ENCODE measurements around the gene MAPKAP1. TPM values are rescaled to one million over a fixed set of nuclear protein-coding genes. Genes with fewer than 3 reads are reported as not detected.

MAPKAP1 gene
- total and polyA plus RNA-seq, 4 donors: 32.2 to 58.4 (median 56.1) TPM

GRCh38 chr9:125421166-125421565, 285.8 kb downstream of the MAPKAP1 start:
- no peak overlapping the region for H3K27ac ChIP-seq (ENCODE audit: low read depth in 1 of 2, low read length in 2 of 2)
- H3K4me1 ChIP-seq (ENCODE audit: control insufficient read depth in 1 of 2, insufficient read depth in 2 of 2, low read length in 2 of 2): no peaks in the 10 kb centered on the region
- no peaks in the 10 kb centered on the region for H3K27me3 ChIP-seq (ENCODE audit: control insufficient read depth in 1 of 2, insufficient read depth in 2 of 2, low read length in 1 of 2)
- no peaks in the 10 kb centered on the region for H3K9me3 ChIP-seq (ENCODE audit: control insufficient read depth, low read length)
- DNase-seq (no peak), ATAC-seq (ENCODE audit: low FRiP score) (no peak)
- intact Hi-C loops (cut with DNase I): no loop called here
- 68 to 71% methylated on average over 6 of the region's 6 CpGs for WGBS, 2 donors
- no peak overlapping the region for H3K4me3 ChIP-seq (ENCODE audit: low read length in 2 of 2)
- H3K36me3 ChIP-seq (ENCODE audit: control insufficient read depth in 1 of 2, insufficient read depth in 2 of 2, low read length in 1 of 2): no peaks in the 10 kb centered on the region

DNA sequence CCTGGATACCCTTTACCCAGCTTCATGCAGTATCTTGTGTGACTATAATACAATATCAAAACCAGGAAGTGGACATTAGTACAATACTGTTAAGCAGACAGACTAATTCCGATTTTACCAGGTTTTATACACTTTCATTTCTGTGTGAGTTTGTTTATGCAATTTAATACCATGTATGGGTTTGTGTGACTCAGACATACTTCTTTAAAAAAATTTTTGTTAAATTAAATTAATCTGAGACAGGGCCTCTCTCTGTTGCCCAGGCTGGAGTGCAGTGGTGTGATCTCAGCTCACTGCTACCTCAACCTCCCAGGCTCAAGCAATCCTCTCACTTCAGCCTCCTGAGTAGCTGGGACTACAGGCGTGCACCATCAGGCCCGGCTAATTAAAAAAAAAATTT, 288.6 kb downstream of the MAPKAP1 start:
- WGBS, 2 donors: 85 to 87% methylated on average over 3 of the region's 3 CpGs
- Histone ChIP-seq H3K27ac (ENCODE audit: low read depth in 1 of 2, low read length in 2 of 2) (no peak overlapping the region), H3K27me3 (ENCODE audit: control insufficient read depth in 1 of 2, insufficient read depth in 2 of 2, low read length in 1 of 2) (no peaks in the 10 kb centered on the region), H3K4me3 (ENCODE audit: low read length in 2 of 2) (no peak overlapping the region), H3K4me1 (ENCODE audit: control insufficient read depth in 1 of 2, insufficient read depth in 2 of 2, low read length in 2 of 2) (no peaks in the 10 kb centered on the region), H3K36me3 (ENCODE audit: control insufficient read depth in 1 of 2, insufficient read depth in 2 of 2, low read length in 1 of 2) (no peaks in the 10 kb centered on the region), H3K9me3 (ENCODE audit: control insufficient read depth, low read length) (no peaks in the 10 kb centered on the region)
- intact Hi-C loops (cut with DNase I): no loop called here
- ATAC-seq (ENCODE audit: low FRiP score) (no peak), DNase-seq (no peak)

DNA sequence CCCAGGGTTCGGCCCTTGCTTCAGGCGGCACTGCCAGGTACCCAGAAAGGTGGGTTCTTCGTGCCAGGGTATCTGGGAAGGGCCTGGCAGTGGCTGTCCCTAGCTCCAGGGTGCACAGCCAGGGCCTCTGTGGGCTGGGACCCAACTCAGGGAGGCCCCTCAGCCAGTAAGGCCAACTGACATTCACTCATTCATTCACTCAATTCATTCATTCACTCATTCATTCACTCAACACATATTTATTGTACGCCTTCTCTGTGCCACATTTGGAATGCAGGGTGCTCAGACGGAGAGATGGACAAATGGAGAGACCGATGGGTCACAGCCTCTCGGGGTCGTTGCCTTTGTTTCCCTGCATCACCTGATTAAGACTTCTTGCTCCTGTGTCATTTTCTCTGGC, 290.5 kb downstream of the MAPKAP1 start:
- no peaks in the 10 kb centered on the region for H3K9me3 ChIP-seq (ENCODE audit: control insufficient read depth, low read length)
- WGBS, 2 donors: 73 to 81% methylated on average over 8 of the region's 8 CpGs
- intact Hi-C loops (cut with DNase I): no loop called here
- no peak overlapping the region for H3K27ac ChIP-seq (ENCODE audit: low read depth in 1 of 2, low read length in 2 of 2)
- H3K4me1 ChIP-seq (ENCODE audit: control insufficient read depth in 1 of 2, insufficient read depth in 2 of 2, low read length in 2 of 2): no peaks in the 10 kb centered on the region
- H3K27me3 ChIP-seq (ENCODE audit: control insufficient read depth in 1 of 2, insufficient read depth in 2 of 2, low read length in 1 of 2): no peaks in the 10 kb centered on the region
- H3K36me3 ChIP-seq (ENCODE audit: control insufficient read depth in 1 of 2, insufficient read depth in 2 of 2, low read length in 1 of 2): no peaks in the 10 kb centered on the region
- no peak overlapping the region for H3K4me3 ChIP-seq (ENCODE audit: low read length in 2 of 2)
- DNase-seq (no peak), ATAC-seq (ENCODE audit: low FRiP score) (no peak)

GRCh38 chr9:125415583-125416460, 291.2 kb downstream of the MAPKAP1 start:
- H3K4me1 ChIP-seq (ENCODE audit: control insufficient read depth in 1 of 2, insufficient read depth in 2 of 2, low read length in 2 of 2): no peaks in the 10 kb centered on the region
- no peaks in the 10 kb centered on the region for H3K36me3 ChIP-seq (ENCODE audit: control insufficient read depth in 1 of 2, insufficient read depth in 2 of 2, low read length in 1 of 2)
- ATAC-seq (ENCODE audit: low FRiP score) (no peak), DNase-seq (peak in 1 of 2 donors; percentile 12)
- intact Hi-C loops (cut with DNase I): no loop called here
- H3K27ac ChIP-seq (ENCODE audit: low read depth in 1 of 2, low read length in 2 of 2): no peak overlapping the region
- no peaks in the 10 kb centered on the region for H3K27me3 ChIP-seq (ENCODE audit: control insufficient read depth in 1 of 2, insufficient read depth in 2 of 2, low read length in 1 of 2)
- 73 to 78% methylated on average over 22 to 23 of the region's 23 CpGs for WGBS, 2 donors
- H3K9me3 ChIP-seq (ENCODE audit: control insufficient read depth, low read length): no peaks in the 10 kb centered on the region
- no peak overlapping the region for H3K4me3 ChIP-seq (ENCODE audit: low read length in 2 of 2)

DNA sequence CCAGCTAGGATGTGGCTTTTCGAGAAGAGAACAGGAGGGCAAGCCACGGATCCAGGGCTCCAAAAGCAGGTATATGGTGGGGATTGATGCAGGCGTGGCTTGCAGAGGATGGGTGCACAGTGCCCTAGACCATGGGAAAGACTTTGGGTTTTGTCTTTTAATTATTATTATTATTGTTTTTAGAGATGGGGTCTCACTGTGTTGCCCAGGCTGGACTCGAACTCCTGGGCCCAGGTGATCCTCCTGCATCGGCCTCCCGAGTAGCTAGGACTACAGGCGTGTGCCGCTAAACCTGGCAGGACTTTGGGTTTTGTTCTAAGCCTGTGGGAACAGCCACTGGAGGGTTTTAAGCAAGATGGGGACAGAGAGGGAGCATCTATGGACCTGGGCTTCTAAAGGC, 293.4 kb downstream of the MAPKAP1 start:
- Histone ChIP-seq H3K27ac (ENCODE audit: low read depth in 1 of 2, low read length in 2 of 2) (no peak overlapping the region), H3K27me3 (ENCODE audit: control insufficient read depth in 1 of 2, insufficient read depth in 2 of 2, low read length in 1 of 2) (no peaks in the 10 kb centered on the region), H3K9me3 (ENCODE audit: control insufficient read depth, low read length) (no peaks in the 10 kb centered on the region), H3K4me1 (ENCODE audit: control insufficient read depth in 1 of 2, insufficient read depth in 2 of 2, low read length in 2 of 2) (no peaks in the 10 kb centered on the region), H3K36me3 (ENCODE audit: control insufficient read depth in 1 of 2, insufficient read depth in 2 of 2, low read length in 1 of 2) (no peaks in the 10 kb centered on the region), H3K4me3 (ENCODE audit: low read length in 2 of 2) (no peak overlapping the region)
- intact Hi-C loops (cut with DNase I): no loop called here
- DNase-seq: no peak
- 96% methylated on average over 8 of the region's 8 CpGs for WGBS, 2 donors
- no peak for ATAC-seq (ENCODE audit: low FRiP score)

GRCh38 chr9:125412166-125412565, 294.8 kb downstream of the MAPKAP1 start:
- no peaks in the 10 kb centered on the region for H3K4me1 ChIP-seq (ENCODE audit: control insufficient read depth in 1 of 2, insufficient read depth in 2 of 2, low read length in 2 of 2)
- DNase-seq (no peak), ATAC-seq (ENCODE audit: low FRiP score) (no peak)
- 86% methylated on average over 10 of the region's 10 CpGs for WGBS, 2 donors
- no peaks in the 10 kb centered on the region for H3K27me3 ChIP-seq (ENCODE audit: control insufficient read depth in 1 of 2, insufficient read depth in 2 of 2, low read length in 1 of 2)
- H3K9me3 ChIP-seq (ENCODE audit: control insufficient read depth, low read length): no peaks in the 10 kb centered on the region
- H3K4me3 ChIP-seq (ENCODE audit: low read length in 2 of 2): no peak overlapping the region
- no peaks in the 10 kb centered on the region for H3K36me3 ChIP-seq (ENCODE audit: control insufficient read depth in 1 of 2, insufficient read depth in 2 of 2, low read length in 1 of 2)
- intact Hi-C loops (cut with DNase I): no loop called here
- no peak overlapping the region for H3K27ac ChIP-seq (ENCODE audit: low read depth in 1 of 2, low read length in 2 of 2)

DNA sequence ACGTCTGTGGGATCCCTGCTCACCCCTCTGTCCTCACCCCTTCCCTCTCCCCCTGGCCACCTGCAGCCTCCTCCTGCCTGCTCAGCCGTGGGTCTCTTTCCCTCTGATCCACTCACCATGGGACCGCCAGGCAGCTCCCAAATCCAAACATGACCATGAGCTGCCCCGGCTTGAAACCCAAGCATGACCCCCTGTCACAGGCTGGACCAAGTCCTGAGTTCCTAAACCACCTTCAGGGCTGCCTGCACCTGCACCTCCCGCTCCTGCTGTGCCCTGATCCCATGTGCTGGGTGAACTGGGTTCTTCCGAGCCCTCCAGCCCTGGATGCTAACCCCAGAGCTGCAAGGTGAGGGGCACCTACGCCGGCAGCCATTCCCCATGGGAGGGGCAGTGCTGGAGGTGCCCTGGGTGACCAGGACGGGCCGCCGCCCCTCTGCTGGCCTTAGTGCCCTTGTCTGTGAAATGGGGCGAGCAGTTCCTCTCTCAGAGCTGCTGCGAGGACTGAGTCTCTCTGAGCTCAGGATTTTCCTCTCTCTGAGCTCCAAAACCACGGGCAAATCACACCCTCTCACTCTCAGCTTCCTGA, 295.7 kb downstream of the MAPKAP1 start:
- Histone ChIP-seq H3K4me1 (ENCODE audit: control insufficient read depth in 1 of 2, insufficient read depth in 2 of 2, low read length in 2 of 2) (no peaks in the 10 kb centered on the region), H3K27ac (ENCODE audit: low read depth in 1 of 2, low read length in 2 of 2) (no peak overlapping the region), H3K9me3 (ENCODE audit: control insufficient read depth, low read length) (no peaks in the 10 kb centered on the region), H3K4me3 (ENCODE audit: low read length in 2 of 2) (no peak overlapping the region), H3K36me3 (ENCODE audit: control insufficient read depth in 1 of 2, insufficient read depth in 2 of 2, low read length in 1 of 2) (no peaks in the 10 kb centered on the region), H3K27me3 (ENCODE audit: control insufficient read depth in 1 of 2, insufficient read depth in 2 of 2, low read length in 1 of 2) (no peaks in the 10 kb centered on the region)
- intact Hi-C loops (cut with DNase I): no loop called here
- WGBS, 2 donors: 73 to 74% methylated on average over 14 of the region's 14 CpGs
- DNase-seq (no peak), ATAC-seq (ENCODE audit: low FRiP score) (no peak)

DNA sequence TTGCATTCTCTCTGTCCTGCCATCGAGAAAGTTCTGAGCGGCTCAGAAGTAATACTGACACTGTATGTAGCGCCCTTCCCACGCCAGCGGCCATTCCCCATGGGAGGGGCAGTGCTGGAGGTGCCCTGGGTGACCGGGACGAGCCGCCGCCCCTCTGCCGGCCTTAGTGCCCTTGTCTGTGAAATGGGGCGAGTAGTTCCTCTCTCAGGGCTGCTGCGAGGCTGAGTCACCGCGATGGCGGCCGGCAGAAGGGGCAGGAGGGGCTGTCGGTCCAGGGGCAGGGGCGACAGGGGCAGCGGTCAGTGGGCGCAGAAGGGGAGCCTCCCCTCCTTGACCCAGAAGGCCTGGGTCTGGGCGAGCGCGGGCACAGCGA, 296.5 kb downstream of the MAPKAP1 start:
- DNase-seq: no peak
- no peak for ATAC-seq (ENCODE audit: low FRiP score)
- no peaks in the 10 kb centered on the region for H3K9me3 ChIP-seq (ENCODE audit: control insufficient read depth, low read length)
- H3K36me3 ChIP-seq (ENCODE audit: control insufficient read depth in 1 of 2, insufficient read depth in 2 of 2, low read length in 1 of 2): no peaks in the 10 kb centered on the region
- WGBS, 2 donors: 90 to 92% methylated on average over 23 to 24 of the region's 24 CpGs
- no peak overlapping the region for H3K4me3 ChIP-seq (ENCODE audit: low read length in 2 of 2)
- no peak overlapping the region for H3K27ac ChIP-seq (ENCODE audit: low read depth in 1 of 2, low read length in 2 of 2)
- no peaks in the 10 kb centered on the region for H3K27me3 ChIP-seq (ENCODE audit: control insufficient read depth in 1 of 2, insufficient read depth in 2 of 2, low read length in 1 of 2)
- H3K4me1 ChIP-seq (ENCODE audit: control insufficient read depth in 1 of 2, insufficient read depth in 2 of 2, low read length in 2 of 2): no peaks in the 10 kb centered on the region
- intact Hi-C loops (cut with DNase I): no loop called here

All from aorta (tissue), 5 donors.